Sigmoid colon (tissue), 4 donors: ENCODE data around the gene EPHX1.

ENCODE experiments used
- EP300 ChIP-seq, 4 donors: sonication (generic); formaldehyde crosslinking; IDR thresholded peaks; one replicate each; pipeline ENCODE4 v1.6.1; 2017; ENCODE audit warnings: antibody characterized with exemption in 4 of 4
- POLR2A ChIP-seq, 2 donors: fragments of 450-650 bp; IDR thresholded peaks; one replicate each; pipeline ENCODE4 v1.6.1; 2016; ENCODE audit warnings: antibody characterized with exemption in 2 of 2, mild to moderate bottlenecking in 2 of 2, moderate library complexity in 2 of 2
- POLR2AphosphoS5 ChIP-seq, 4 donors: sonication (generic); formaldehyde crosslinking; IDR thresholded peaks; one replicate each; pipeline ENCODE4 v1.6.1; 2017; ENCODE audit warnings: antibody characterized with exemption in 4 of 4
- TF ChIP-seq, protein P1 (sequence below), 4 experiments: fragments of 450-650 bp in 3 of 4; fragments of 200-600 bp in 1 of 4; IDR thresholded peaks; one replicate each; pipeline ENCODE4 v1.5.1; 2016 to 2019; ENCODE audit warnings: antibody characterized with exemption in 4 of 4, mild to moderate bottlenecking in 3 of 4, moderate library complexity in 2 of 4

DNA sequence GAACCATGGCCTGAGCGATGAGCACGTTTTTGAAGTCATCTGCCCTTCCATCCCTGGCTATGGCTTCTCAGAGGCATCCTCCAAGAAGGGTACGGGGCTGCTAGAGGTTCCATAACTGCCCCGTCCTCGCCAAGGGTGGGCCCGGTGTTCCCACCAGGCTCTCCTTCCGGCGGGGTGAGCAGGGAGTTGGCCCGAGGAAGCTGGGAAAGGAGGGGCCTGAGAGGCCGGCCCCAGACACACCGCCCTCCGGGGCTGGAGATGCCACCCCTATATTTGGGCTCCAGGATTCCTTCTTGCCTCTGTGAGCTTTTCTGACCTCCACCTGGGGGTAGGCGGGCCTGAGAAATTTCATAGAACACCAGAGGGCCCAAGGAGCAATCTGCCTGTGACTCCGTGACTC lies 28.9 kb downstream of the EPHX1 start:
- TF ChIP-seq, protein P1, sequence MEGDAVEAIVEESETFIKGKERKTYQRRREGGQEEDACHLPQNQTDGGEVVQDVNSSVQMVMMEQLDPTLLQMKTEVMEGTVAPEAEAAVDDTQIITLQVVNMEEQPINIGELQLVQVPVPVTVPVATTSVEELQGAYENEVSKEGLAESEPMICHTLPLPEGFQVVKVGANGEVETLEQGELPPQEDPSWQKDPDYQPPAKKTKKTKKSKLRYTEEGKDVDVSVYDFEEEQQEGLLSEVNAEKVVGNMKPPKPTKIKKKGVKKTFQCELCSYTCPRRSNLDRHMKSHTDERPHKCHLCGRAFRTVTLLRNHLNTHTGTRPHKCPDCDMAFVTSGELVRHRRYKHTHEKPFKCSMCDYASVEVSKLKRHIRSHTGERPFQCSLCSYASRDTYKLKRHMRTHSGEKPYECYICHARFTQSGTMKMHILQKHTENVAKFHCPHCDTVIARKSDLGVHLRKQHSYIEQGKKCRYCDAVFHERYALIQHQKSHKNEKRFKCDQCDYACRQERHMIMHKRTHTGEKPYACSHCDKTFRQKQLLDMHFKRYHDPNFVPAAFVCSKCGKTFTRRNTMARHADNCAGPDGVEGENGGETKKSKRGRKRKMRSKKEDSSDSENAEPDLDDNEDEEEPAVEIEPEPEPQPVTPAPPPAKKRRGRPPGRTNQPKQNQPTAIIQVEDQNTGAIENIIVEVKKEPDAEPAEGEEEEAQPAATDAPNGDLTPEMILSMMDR (IDR thresholded peaks at IDR 0.05), result no peak
- TF ChIP-seq EP300 (IDR thresholded peaks at IDR 0.05) (no peak), POLR2A (IDR thresholded peaks at IDR 0.05) (no peak), POLR2AphosphoS5 (IDR thresholded peaks at IDR 0.05) (no peak)
